Measurements from ENCODE around the gene CD300LD.
"Not testable (repeated sequence)": the region's sequence is repeated elsewhere in the genome, so short reads cannot be mapped to it uniquely, and the experiment has no call there.

CD300LD gene

GRCh38 chr17:74592087-74592990 lies at the start of gene CD300LD:
TSS of gene CD300LD (minus strand) at chr17:74592283. CDS start at chr17:74592202, 81 bp downstream.
- no peak for DNase-seq (ENCODE audit: low spot score)
- FAIRE-seq: no peak

- FAIRE-seq (no peak), DNase-seq (ENCODE audit: low spot score) (no peak)
Measured at GRCh38 chr17:74641224-74641957, 49.3 kb upstream of the CD300LD start.

GRCh38 chr17:74639704-74640151 lies 47.6 kb upstream of the CD300LD start:
- DNase-seq (ENCODE audit: low spot score) (no peak), FAIRE-seq (no peak)

- DNase-seq (ENCODE audit: low spot score) (no peak), FAIRE-seq (no peak)
Measured at GRCh38 chr17:74637926-74638325, 45.8 kb upstream of the CD300LD start.

DNA sequence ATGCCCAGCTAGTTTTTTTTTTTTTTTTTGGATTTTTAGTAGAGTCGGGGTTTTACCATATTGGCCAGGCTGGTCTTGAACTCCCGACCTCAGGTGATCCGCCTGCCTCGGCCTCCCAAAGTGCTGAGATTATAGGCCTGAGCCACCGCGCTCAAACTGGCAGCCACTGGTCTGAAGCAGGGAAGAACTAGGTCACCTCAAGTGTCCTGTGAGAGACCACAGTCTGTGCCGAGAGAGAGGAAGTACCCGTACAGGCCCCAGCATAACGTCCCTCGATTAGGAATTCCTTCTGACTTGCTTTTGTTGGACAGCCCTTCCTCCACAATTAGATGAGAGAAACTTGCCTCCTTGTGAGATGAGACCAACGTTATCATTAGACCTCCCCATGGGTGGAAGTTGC lies 45.2 kb upstream of the CD300LD start:
- DNase-seq (ENCODE audit: low spot score): no peak
- no peak for FAIRE-seq

DNA sequence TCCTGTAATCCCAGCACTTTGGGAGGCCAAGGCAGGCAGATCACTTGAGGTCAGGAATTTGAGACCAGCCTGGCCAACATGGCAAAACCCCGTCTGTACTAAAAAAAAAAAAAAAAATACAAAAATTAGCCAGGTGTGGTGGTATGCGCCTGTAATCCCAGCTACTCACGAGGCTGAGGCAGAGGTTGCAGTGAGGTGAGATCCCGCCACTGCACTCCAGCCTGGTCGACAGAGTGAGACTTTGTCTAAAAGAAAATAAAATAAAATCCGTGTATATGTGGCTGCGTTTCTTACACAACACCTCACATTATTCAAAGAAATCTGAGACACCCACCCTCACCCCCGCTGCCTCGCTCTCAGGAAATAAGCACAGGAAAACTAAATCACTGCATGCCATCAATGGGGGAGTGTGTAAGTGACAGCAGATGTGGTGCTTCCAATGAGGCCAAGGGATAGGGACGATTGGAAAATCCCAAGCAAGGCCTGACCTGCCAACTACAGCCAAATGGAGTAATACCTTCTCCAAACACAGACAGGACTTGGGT lies 44.5 kb upstream of the CD300LD start:
- FAIRE-seq; DNase-seq (ENCODE audit: low spot score): not testable (repeated sequence)

- DNase-seq (ENCODE audit: low spot score) (no peak), FAIRE-seq (no peak)
Measured at GRCh38 chr17:74635418-74635817, 43.3 kb upstream of the CD300LD start.

DNA sequence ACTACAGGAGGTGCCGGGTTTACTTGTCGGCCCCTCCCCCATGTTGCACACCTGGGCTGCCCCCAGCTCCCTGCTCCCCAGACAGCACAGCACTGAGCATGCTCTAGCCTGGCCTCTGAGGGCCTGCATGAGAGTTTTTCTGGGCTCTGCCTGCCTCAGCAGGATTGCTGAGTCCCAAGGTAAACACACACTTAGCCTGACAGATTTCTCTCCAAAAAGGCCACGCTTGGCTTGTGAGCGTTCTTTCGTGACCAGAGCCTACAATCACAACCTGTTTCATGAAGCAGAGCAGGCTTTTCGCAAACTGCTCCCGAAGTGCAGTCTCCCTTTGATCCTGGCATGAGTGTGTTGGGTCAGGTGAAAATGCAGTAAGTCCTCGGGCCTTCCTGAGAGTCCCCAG lies 41.2 kb upstream of the CD300LD start:
- FAIRE-seq (no peak), DNase-seq (ENCODE audit: low spot score) (no peak)

DNA sequence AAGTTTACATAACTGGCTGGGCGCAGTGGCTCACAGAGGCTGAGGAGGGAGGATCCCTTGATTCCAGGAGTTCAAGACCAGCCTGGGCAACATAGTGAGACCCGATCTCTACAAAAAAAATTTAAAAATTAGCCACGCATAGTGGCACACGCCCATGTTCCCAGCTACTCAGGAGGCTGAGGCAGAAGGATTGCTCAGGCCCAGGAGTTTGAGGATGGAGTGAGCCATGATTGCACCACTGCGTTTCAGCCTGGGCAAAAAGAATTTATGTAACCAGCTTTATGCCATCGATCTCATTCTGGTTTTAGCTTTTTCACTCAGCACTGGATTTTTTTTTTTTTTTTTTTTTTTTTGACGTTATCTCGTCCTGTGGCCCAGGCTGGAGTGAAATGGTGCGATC lies 40.5 kb upstream of the CD300LD start:
- no peak for DNase-seq (ENCODE audit: low spot score)
- FAIRE-seq: no peak

- DNase-seq (ENCODE audit: low spot score) (no peak), FAIRE-seq (no peak)
Measured at GRCh38 chr17:74631468-74632450, 39.7 kb upstream of the CD300LD start.

GRCh38 chr17:74630251-74630650 lies 38.2 kb upstream of the CD300LD start:
- not testable (repeated sequence) for DNase-seq (ENCODE audit: low spot score); FAIRE-seq

GRCh38 chr17:74625661-74626060 lies 33.6 kb upstream of the CD300LD start:
- FAIRE-seq: no peak
- no peak for DNase-seq (ENCODE audit: low spot score)

- DNase-seq (ENCODE audit: low spot score) (no peak), FAIRE-seq (no peak)
Measured at GRCh38 chr17:74624131-74624530, 32.0 kb upstream of the CD300LD start.

DNA sequence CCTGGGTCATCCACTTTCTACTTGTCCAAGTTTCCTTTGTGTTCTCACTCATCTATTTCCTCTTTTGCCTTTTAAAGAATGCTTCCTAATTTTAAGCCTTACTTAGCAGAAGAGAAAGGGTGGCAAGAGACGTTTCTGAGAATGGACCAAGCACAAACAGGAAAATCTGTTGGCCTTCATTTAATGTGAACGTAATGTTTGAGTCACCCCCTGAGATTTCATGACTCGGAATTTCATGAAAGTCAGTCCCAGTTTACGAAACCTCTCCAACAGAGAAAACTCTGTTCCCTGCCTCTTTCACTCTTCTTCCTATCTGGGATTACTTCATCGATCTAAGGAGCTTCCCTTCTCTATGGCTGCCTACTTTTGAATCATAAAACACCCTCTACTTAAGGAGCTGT lies 31.6 kb upstream of the CD300LD start, which contains the start of gene CD300E:
Gene CD300E, minus strand, starts transcription at position 46 of the 401 bp plus-strand sequence. CDS start 117 bp downstream, outside the sequence.
- DNase-seq (ENCODE audit: low spot score) (no peak), FAIRE-seq (no peak)

GRCh38 chr17:74619077-74619673 lies 27.1 kb upstream of the CD300LD start:
- no peak for FAIRE-seq
- DNase-seq (ENCODE audit: low spot score): no peak

DNA sequence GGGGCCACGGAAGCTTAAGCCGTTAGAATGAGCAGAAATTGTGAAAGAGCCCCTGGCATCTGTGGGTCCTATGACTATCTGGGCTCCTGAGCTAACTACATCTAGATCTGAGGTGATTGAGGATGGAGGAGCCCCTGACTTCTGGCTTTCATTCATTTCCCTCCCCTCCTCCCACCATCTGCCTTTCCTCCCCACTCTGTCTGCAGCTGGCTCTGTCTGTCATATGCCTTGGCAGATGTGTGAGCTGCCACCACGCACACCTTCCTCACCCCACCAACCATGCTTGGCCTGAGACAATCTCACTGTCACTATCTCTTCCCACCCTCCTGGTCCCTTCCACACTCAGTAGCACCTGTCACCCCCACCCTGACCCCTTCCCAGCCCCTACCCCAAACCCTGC lies 26.4 kb upstream of the CD300LD start:
- FAIRE-seq: no peak
- DNase-seq (ENCODE audit: low spot score): no peak

- no peak for FAIRE-seq
- no peak for DNase-seq (ENCODE audit: low spot score)
Measured at GRCh38 chr17:74616696-74617095, 24.6 kb upstream of the CD300LD start.

DNA sequence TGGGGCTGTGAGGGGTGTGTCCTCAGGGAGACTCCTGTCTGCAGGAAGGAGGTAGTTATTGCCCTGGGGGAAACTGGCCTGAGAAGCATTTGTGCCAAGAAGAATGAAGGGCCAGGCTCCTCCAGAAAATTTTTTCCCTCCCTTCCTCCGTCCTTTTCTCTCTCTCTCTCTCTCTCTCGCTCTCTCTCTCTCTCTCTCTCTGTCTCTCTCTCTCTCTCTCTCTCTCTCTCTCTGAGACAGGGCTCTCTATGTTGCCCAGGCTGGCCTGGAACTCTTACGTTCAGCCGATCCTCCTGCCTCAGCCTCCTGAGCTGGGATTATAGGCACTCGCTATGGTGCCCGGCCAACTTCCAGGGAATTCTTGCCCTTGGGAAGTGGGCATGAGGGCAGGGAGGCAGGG lies 20.0 kb upstream of the CD300LD start:
- DNase-seq (ENCODE audit: low spot score) (no peak), FAIRE-seq (no peak)

DNA sequence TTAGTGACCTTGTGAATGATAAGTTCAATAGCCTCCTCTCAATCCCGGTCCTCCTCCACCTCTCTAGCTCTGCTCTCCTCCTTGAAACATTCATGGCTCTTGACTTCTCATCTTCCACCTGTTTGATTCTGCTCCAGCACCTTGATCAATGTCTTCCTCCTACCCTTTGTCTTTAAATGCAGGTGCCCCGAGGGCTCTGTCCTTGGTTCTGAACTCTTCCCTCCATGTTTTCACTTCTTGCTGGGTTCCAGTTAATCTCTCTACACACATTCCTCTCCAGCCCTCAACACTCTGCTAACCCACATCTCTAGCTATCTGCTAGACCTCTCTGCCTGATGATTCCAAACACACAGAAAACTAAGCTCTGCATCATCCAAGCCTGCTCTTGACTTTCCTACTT lies 18.0 kb upstream of the CD300LD start:
- FAIRE-seq: no peak

DNA sequence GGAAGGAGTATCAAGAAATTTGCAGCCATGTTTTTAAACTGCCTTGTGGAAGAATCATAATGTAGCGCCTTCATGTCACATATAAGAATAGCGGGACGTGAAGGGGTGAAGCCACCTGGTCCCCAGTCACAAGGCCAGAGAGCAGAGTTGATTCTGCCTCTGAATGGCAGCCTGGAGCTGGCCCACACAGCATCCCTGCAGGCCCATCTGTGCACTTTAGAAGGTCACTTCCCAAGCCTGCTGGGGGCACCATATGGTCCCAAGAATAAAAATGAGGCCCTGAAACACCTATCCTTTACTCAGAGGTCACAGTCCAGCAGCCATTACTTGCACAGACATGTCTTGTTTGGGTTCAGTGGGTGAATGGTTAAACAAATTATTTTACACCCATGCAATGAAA lies 16.4 kb upstream of the CD300LD start:
- no peak for DNase-seq (ENCODE audit: low spot score)

More for the DNA sequence above, 18.0 kb upstream of the CD300LD start:
- DNase-seq (ENCODE audit: low spot score): no peak

More for the DNA sequence above, 16.4 kb upstream of the CD300LD start:
- FAIRE-seq: no peak
